HG03025 (cell line): ENCODE measurements around the gene AQP10.
"Not testable (repeated sequence)": the region's sequence is repeated elsewhere in the genome, so short reads cannot be mapped to it uniquely, and the experiment has no call there.

Source experiments
- ATAC-seq: cut with Tn5 transposase; IDR thresholded peaks from one replicate; pipeline ENCODE4 v1.9.1; 2021; ENCODE audit warnings: mild to moderate bottlenecking, moderate library complexity; ENCODE audit not compliant: unreplicated experiment, low FRiP score

The AQP10 gene

DNA sequence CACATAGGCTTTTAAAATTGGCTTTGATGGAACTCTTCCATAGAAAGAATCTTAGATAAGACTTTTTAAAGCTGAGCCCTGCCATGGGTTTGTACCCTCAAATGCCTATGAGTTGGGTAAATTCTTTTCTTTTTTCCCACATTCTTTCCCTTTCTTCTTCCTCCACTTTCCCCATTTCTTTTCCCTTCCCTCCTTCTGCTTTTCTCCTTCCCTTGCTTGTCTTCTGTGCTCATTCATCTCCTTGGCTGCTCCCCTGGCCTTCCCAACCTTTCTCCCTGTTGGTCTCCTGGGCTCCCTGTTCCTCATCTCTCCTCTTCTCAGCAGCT lies 679 bp downstream of the AQP10 start:
- not testable (repeated sequence) for ATAC-seq

DNA sequence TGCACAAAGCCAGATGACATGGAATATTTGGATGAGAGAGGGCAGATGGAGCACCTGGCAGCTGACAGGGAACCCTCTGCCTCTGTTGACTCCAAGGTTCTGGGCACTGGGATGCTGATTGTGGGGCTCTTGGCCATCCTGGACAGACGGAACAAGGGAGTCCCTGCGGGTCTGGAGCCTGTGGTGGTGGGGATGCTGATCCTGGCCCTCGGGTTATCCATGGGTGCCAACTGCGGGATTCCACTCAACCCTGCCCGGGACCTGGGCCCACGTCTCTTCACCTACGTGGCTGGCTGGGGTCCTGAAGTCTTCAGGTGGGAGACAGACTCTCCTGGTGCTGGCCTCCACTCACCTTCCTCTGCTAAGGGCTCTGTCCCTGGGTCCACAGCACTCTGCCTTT lies 2.6 kb downstream of the AQP10 start:
- no peak for ATAC-seq

DNA sequence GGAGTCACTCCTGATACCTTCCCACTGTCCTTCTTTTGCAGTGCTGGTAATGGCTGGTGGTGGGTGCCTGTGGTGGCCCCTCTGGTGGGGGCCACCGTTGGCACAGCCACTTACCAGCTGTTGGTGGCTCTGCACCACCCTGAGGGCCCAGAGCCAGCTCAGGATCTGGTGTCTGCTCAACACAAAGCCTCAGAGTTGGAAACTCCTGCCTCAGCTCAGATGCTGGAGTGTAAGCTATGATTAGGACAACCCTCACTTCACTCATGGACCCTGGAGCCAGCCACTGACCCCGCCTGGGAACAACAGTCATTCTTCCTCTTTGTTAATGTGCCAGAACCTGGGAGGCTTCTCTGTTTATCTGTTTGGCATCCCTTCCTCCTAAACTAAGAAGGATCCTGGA lies 3.3 kb downstream of the AQP10 start:
- no peak for ATAC-seq

DNA sequence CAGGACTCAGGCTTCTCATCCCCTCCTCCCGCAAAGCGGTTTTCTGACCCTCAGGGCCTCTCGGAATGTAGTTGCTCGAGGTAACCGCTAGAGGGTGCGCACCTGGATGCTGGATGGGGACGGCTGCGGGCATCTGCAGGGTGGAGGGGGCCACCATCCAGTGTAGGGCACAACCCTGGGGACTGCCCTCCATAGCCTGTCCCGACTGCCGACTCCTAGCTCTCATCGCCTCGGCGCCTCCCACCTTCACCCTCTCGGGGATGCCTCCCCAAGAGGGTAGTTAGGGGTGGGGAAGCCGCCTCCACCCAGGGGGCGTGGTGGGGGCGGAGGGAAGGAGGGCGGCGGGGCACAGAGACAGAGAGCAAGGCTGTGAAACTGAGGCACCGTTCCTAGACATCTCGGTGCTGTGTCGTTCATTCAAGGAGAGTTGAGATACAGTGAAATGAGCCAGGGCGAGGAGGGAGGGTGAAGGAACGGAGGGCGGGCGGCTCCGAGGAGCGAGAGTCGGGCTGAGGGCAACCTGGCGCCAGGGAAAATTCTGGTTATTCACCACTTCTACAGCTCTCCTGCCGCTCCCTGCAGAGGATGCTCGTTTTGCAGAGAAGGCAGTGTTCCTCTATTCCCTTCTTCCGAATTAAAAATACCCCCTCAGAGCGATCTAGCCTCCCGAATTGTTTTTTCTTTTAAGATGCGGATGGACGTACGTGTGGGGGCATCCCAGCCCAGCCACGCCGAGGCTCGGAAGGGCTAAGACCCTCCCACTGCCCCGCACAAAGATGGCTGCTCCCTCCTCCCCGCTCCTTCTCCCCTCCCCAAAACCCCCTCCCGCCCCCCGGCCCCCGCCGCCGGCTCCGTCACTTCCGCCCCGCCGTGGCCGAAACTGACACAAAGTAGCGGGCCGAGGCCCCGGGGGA lies 4.0 kb downstream of the AQP10 start, which contains the start of gene ATP8B2:
Gene ATP8B2 (plus strand): TSS at position 857 of the 914 bp plus-strand sequence. CDS start 2,617 bp downstream, outside the sequence.
- no peak for ATAC-seq

- ATAC-seq: no peak
These were observed 5.0 kb downstream of the AQP10 start for GRCh38 chr1:154325583-154326545.

DNA sequence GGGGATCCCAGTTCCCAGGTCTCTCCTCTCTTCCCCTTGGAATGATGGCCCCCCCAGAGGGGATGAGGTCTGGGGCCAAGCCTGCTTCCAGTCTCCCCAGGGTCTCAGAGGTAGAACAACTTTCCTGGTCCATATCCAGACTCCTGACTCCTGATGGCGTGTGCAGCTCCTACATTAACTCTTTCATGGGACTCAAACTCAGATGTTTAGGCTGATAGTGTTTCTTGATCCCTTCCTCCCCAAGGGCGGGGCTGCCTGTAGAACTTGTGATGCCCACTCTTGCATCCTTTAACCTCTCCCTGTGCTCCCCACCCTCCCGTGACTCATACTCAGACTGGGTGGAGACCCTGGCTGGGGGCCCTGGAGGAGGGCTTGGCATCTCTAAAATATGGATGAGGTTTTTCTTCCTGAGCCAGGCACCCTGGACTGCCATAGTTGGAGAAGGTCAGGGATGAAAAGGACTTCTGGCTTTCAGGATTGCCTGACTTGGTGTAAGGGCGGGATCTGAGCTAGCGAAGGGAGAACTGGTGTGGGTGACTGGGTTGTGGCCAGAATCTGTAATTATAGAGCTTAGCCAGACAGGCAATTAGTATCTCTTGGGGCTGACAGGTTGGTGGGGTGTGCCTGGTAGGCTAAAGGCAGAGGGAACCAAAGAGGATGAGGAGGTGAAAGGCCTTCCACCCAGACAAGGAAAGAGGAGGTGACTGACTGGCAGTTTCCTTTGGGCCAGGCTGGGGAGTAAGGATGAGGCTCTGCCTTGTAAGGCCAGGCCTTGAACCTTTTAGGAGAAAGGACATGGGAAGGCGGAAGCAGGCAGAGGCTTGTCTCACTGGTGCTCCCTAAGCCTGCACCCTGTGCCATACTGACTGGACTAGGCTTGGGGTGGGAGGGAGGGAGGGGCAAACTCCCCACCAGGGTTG lies 5.9 kb downstream of the AQP10 start:
- ATAC-seq: no peak

DNA sequence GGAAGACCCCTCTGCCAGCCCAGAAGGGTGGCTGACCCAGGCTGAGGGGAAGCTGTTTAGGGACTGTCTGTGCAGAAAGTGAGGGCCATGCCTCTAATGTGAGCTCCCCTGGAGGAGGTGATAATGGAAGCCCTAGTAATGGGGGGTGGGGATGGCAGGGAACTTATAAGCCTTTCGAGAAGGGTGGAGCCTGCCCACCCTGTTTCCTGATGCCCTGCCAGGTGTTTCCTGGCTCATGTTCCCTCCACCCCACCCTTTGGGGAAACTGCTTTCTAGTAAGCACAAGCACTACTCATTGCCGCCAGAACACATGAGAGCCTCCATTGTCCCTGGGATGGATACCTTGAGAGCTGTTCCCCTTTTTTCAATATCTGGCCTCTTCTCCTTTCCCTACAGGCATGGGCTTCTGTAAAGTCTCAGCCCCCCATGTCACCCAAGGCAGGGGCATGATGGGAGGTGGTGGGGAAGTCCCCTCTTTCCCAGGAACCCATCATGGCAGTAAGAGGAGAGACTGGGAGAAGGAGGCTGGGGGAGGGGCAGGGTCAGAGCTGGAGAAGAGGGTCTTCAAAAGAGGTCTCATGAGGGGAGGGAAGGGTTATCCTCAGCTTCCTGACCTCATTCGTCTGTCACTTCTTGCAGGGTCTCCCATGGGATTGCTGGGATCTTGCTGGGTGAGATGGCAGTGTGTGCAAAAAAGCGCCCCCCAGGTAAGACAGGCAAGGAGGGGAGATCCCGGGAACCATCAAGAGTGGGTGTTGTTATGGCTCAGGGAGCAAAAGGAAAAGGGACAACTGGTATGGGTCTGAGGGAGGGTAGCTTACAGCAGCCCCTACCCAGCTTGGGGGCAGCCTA lies 6.8 kb downstream of the AQP10 start:
- no peak for ATAC-seq

DNA sequence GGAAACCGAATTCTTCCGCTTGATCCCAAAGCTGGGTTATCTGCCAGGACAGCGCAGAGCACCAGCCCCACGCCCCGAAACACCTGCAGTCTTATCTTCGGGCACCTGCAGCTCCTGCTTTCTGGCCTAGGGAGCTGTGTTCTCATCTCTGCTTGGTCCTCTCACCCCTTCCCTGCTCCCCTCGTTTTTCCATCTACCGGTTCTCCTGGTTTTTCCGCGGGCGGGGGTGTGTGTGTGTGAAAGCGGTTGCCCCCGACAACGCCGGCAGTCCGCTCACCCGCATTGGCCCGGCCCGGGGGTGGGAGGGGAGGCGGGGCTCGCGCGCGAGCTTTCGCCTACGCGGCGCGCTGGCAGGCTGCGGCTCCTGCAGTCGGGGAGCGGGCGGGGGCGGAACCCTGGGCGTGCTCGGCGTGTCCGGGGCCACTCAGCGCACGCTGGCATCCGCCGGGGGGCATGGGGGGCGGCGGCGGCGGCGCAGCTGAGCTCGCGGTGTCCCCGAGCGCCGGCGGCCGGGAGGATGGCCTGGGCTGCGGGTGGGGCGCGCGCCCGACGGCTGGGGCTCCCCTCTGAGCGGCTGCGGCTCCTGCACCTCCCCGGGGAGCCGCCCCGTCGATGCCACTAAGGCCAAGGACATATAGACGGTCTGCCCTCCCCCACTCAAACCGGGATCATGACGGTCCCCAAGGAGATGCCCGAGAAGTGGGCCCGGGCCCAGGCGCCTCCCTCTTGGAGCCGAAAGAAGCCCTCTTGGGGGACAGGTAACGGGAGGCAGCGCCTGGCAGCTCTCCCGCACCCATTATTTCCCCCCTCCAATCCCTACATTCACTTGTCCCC lies 7.6 kb downstream of the AQP10 start:
- no peak for ATAC-seq

DNA sequence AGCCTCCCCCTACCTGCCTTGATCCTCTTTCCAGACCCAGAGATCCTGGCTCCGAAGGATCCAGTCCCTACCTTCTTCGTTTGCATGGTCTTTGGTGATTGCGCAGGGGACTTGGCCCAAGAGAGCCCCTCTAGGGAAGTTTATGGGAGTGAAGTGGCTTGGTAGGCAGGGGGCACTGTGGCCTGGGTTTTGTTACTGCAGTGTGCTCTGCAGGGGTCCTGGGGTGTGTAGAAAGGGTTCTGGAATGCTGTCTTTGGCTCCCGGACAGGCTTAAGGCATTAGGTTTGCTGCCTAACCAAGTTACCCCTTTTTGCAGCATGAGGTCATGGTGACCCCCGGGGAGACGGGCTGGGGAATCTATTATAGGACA lies 8.2 kb downstream of the AQP10 start:
- no peak for ATAC-seq

DNA sequence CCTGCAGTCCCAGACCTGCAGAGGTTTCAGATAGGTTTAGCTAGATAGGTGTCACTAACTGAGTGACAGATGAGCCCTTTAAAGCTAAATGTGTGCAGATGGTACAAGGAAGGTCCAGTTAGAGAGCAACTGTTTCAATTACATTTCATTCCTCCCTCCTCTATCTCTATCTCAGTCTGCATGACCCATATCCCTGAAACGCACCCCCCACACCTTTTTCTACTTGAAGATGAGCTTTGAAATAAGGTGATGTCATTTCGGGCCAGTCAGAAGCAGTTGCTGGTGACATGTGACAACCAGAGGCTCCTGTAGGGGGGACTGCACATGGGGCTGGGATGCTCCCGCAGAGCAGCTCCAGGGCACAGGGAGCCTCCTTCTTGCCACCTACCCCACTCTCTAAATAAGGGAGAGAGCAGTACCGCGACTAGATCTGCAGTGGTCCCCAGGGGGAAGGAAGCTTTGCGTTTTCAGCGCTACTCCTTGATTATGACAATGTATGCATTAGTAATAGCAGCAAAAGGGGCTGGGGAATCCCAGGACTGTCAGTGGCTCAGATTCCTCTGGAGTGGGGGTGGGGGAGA lies 8.7 kb downstream of the AQP10 start:
- no peak for ATAC-seq

GRCh38 chr1:154330669-154331068 lies 9.8 kb downstream of the AQP10 start:
- no peak for ATAC-seq

DNA sequence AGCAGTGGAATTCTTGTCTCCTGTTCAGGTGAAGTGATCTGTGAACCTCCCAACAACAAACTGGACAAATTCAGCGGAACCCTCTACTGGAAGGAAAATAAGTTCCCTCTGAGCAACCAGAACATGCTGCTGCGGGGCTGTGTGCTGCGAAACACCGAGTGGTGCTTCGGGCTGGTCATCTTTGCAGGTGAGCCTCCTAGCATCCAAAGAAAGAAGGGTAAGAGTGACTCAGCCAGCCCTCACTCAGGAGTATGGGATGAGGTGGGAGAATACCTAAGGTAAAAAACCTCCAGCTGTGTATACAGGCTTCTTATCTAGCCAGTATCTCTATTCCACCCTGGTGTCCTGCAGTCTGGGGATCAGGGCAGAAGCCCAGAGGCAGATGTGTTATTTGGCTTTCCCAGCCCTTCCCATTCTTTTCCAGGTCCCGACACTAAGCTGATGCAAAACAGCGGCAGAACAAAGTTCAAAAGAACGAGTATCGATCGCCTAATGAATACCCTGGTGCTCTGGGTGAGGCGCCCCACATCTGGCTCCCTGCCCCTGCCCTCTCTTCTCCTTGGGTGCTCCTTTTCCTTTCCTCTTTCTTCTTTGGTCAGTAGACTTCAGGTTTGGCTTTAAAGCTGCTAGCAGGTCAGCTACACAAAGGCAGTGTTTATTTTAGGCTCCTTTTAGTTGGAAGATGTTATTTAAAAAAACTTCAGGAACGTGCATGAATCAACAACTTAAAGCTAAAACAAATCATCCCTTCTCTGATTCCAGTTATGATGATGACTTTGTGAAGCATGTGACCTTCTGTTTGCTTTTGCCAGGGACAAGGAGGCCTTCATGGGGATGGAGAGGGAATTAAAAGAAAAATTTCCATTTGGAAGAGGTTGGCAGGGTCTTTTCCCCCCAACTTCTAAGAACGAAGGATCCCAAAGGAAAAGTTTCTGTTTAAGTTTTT lies 13.5 kb downstream of the AQP10 start:
- ATAC-seq: no peak

DNA sequence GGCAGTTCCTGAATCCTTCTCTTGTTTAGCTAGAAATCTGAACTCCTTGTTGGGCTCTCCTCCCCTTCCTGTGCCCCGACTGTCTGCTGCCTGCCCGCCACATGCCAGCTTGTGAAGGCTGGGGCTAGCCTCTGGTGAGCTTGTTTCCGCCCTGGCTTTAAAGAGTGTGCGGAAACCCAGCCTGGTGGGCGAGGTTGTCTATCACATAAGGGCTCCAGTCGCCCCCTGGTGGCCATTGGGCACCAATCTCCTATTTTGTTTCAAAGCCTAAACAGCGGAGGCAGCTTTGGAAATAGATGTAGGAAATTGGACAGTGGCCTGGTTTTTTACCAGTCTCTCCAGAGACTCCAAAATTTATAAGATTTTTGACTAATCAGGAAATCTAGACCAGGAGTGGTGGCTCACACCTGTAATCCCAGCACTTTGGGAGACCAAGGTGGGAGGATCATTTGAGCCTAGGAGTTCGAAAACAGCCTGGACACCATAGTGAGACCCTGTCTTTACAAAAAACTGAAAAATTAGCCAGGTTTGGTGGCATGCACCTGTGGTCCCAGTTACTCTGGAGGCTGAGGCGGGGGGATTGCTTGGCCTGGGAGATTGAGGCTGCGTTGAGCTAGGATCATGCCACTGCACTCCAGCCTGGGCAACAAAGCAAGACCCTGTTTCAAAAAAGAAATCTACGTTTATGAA lies 14.3 kb downstream of the AQP10 start:
- no peak for ATAC-seq

DNA sequence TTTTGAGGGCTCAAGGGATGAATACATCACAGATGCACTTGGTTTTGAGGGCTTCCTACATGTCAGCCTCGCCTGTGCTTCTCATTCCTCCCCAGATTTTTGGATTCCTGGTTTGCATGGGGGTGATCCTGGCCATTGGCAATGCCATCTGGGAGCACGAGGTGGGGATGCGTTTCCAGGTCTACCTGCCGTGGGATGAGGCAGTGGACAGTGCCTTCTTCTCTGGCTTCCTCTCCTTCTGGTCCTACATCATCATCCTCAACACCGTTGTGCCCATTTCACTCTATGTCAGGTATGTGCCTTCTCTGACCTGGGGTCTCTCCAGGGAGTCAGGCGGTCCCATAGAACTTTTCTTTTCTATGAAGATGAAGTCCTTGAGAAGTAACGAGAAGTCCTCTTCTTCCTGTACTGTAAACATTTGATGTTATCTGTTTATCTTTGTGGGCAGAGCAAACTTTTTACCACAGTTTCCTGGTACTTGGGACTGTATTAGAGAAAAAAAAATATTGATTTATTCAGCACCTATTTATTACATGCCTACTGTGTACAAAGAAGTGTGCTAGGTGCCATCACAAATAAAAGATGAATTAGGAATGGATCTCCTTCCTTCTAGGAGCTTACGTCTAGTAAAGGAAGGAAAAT lies 16.5 kb downstream of the AQP10 start:
- no peak for ATAC-seq

GRCh38 chr1:154338875-154339274 lies 18.0 kb downstream of the AQP10 start:
- ATAC-seq: no peak

DNA sequence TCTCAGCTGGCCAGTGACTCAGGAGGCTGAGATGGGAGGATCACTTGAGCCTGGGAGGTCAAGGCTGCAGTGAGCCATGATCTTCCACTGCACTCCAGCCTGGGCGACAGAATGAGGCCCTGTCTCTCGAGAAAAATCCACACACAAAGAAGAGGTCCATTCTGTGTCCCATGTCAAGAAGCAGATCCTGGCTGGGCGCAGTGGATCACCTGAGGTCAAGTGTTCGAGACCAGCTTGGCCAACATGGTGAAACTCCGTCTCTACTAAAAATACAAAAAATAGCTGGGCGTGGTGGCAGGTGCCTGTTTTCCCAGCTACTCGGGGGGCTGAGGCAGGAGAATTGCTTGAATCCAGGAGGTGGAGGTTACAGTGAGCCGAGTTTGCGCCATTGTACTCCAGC lies 20.5 kb downstream of the AQP10 start:
- not testable (repeated sequence) for ATAC-seq
